Glutamatergic neuron (in vitro differentiated cells): ENCODE measurements around the gene SLC25A26. TPM values are rescaled to one million over a fixed set of nuclear protein-coding genes. Genes with fewer than 3 reads are reported as not detected.

Source experiments
- DNase-seq: peaks from one replicate; pipeline ENCODE4 v3.0.0; 2022
- H3K27ac Mint-ChIP-seq: one replicate; pipeline ENCODE4 v1.8.0; 2020; ENCODE audit warnings: mild to moderate bottlenecking, mixed read lengths, inconsistent platforms; ENCODE audit not compliant: unreplicated experiment
- H3K27me3 Mint-ChIP-seq: one replicate; pipeline ENCODE4 v1.8.0; 2020; ENCODE audit warnings: mild to moderate bottlenecking, moderate library complexity, mixed read lengths, inconsistent platforms; ENCODE audit not compliant: unreplicated experiment
- H3K36me3 Mint-ChIP-seq: one replicate; pipeline ENCODE4 v1.8.0; 2020; ENCODE audit warnings: mild to moderate bottlenecking, mixed read lengths, inconsistent platforms; ENCODE audit not compliant: unreplicated experiment
- H3K4me1 Mint-ChIP-seq: one replicate; pipeline ENCODE4 v1.8.0; 2020; ENCODE audit warnings: mild to moderate bottlenecking, low read depth, mixed read lengths, inconsistent platforms; ENCODE audit not compliant: unreplicated experiment
- H3K4me3 Mint-ChIP-seq: one replicate; pipeline ENCODE4 v1.8.0; 2020; ENCODE audit warnings: mild to moderate bottlenecking, mixed read lengths, inconsistent platforms; ENCODE audit not compliant: unreplicated experiment
- H3K9me3 Mint-ChIP-seq: one replicate; pipeline ENCODE4 v1.8.0; 2020; ENCODE audit warnings: mild to moderate bottlenecking, moderate library complexity, mixed read lengths, inconsistent platforms; ENCODE audit not compliant: unreplicated experiment
- CTCF ChIP-seq: fragments of 200-600 bp; sonication (generic); IDR thresholded peaks from one replicate; pipeline ENCODE4 v1.5.0; 2021; ENCODE audit not compliant: partially characterized antibody, unreplicated experiment
- total RNA-seq: library from RNA; stranded (reverse); fragmentation: NEBNext Ultra II Directional; extraction: Animal tissue kit (Norgen Biotek cat#: 25700); gene quantifications from one replicate; pipeline ENCODE4 v1.2.1, GENCODE V29; 2021; ENCODE audit not compliant: unreplicated experiment

The SLC25A26 gene
- total RNA-seq, 1 donor from 2014 or later, result 12.7 TPM

DNA sequence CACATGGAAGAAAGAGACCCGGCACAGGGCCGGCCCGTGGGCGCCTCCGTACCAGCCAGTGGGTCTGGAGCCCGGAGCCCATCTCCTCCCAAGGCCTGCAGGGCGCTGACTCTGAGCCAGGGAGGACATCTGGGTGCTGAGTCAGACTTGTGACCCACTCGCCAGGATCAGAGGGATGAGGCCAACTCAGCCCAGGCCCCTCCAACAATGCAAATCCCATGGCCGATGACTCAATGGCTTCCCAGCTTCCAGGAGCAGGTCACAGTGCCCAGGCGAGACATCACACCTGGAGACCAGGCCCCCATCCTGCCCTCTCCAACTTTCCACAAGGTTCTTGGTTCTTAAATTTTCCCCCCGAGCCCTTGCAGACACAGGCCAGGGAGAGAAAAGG is 184.9 kb downstream of the SLC25A26 start:
- no peak overlapping the region for H3K4me3 Mint-ChIP-seq
- peaks cover 12% of the 10 kb centered on the region for H3K9me3 Mint-ChIP-seq
- H3K4me1 Mint-ChIP-seq, result peaks cover 33% of the 10 kb centered on the region
- H3K27ac Mint-ChIP-seq, result no peak overlapping the region
- H3K36me3 Mint-ChIP-seq, result no peaks in the 10 kb centered on the region
- peaks cover 10% of the 10 kb centered on the region for H3K27me3 Mint-ChIP-seq
- no peak for DNase-seq
- TF ChIP-seq CTCF, result no peak

DNA sequence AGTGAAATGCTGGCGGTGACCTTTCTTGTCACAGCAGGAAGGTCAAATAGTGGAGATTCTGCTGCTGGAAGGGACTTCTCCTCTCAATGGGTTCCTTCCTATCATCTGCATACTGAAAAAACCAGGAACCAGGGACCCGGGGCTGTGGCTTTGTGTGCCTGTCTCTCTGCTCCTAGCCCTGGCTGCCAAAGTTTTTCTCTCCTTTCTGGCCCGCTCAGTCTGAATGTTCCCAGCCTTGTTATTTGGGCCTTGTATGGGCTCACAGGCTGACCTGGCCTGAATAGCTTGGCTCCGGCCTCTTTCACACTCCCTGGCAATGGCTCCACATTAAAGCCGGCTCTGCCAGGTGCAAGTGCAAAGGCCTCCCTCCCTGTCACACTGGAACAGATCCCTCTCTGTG is 185.4 kb downstream of the SLC25A26 start:
- peaks cover 30% of the 10 kb centered on the region for H3K4me1 Mint-ChIP-seq

GRCh38 chr3:66406831-66407610 is 186.2 kb downstream of the SLC25A26 start:
- TF ChIP-seq CTCF, result no peak
- Mint-ChIP-seq H3K9me3 (peaks cover 7% of the 10 kb centered on the region), H3K27ac (no peak overlapping the region), H3K27me3 (peaks cover 7% of the 10 kb centered on the region), H3K4me1 (peaks cover 30% of the 10 kb centered on the region), H3K36me3 (no peaks in the 10 kb centered on the region), H3K4me3 (no peak overlapping the region)
- no peak for DNase-seq

More for the DNA sequence above, 185.4 kb downstream of the SLC25A26 start:
- no peak for TF ChIP-seq CTCF
- no peaks in the 10 kb centered on the region for H3K36me3 Mint-ChIP-seq
- H3K27ac Mint-ChIP-seq, result no peak overlapping the region
- peaks cover 11% of the 10 kb centered on the region for H3K9me3 Mint-ChIP-seq
- no peak overlapping the region for H3K4me3 Mint-ChIP-seq
- DNase-seq, result no peak
- H3K27me3 Mint-ChIP-seq, result peaks cover 9% of the 10 kb centered on the region

GRCh38 chr3:66407611-66408218 is 186.9 kb downstream of the SLC25A26 start:
- TF ChIP-seq CTCF, result peak; percentile 89
- Mint-ChIP-seq H3K27me3 (peaks cover 5% of the 10 kb centered on the region), H3K36me3 (no peaks in the 10 kb centered on the region), H3K4me3 (no peak overlapping the region), H3K9me3 (peaks cover 7% of the 10 kb centered on the region), H3K4me1 (peaks cover 29% of the 10 kb centered on the region), H3K27ac (no peak overlapping the region)
- DNase-seq, result peak; percentile 89
